HepG2 (cell line): ENCODE data around the gene RGP1. TPM values are rescaled to one million over a fixed set of nuclear protein-coding genes. Genes with fewer than 3 reads are reported as not detected.

ENCODE experiments used
- ATAC-seq: fragments of 200-7000 bp; cut with Tn5 transposase; 3 replicates; pipeline ENCODE4 v1.9.1; 2020; ENCODE audit warnings: mild to moderate bottlenecking, moderate library complexity
- BruUV-seq: library from RNA; stranded (reverse); fragments of 400-500 nt; replicated peaks from 2 replicates; lab custom pipeline; 2021; lab: Mats Ljungman, UMichigan
- CTCF ChIA-PET: fragments of 300-600 bp; formaldehyde crosslinking; extraction: SDS; loops from one replicate; lab custom pipeline; 2021; ENCODE audit warnings: low total read pairs, inconsistent platforms, low intra/inter-chr PET ratio; lab: Yijun Ruan, JAX
- POLR2A ChIA-PET: fragments of 350-600 bp; sonication (Branson Sonifier 250); formaldehyde crosslinking; loops from one replicate; lab custom pipeline; 2020; ENCODE audit warnings: antibody characterized with exemption, inconsistent platforms; lab: Yijun Ruan, JAX
- DNase-seq: peaks from one replicate; pipeline ENCODE4 v3.0.0-alpha.2; 2015; ENCODE audit warnings: low spot score
- FAIRE-seq: peaks from 3 replicates; lab custom pipeline; 2011; peaks lifted over from hg19 to GRCh38; lab: Jason Lieb, UNC
- H2AFZ ChIP-seq: one replicate; pipeline ENCODE4 v1.6.1; 2011; ENCODE audit warnings: low read length, inconsistent platforms
- H3K27ac ChIP-seq: fragments of 300-600 bp; 3 replicates; pipeline ENCODE4 v1.8.0; 2011; ENCODE audit warnings: mixed run types, mild to moderate bottlenecking, mixed read lengths, low read length, inconsistent platforms; ENCODE audit not compliant: insufficient read depth; ENCODE audit errors: extremely low read length
- H3K27me3 ChIP-seq, 2 experiments: fragments of 200-600 bp in 1 of 2; 2 replicates in 1 of 2; 3 replicates in 1 of 2; pipeline versions ENCODE4 v1.6.0 to v1.8.0; 2011; ENCODE audit warnings: low read length in 2 of 2, mild to moderate bottlenecking in 2 of 2, moderate library complexity in 2 of 2, inconsistent platforms in 1 of 2; ENCODE audit not compliant: insufficient read depth in 2 of 2, control insufficient read depth in 1 of 2
- H3K36me3 ChIP-seq, 2 experiments: fragments of 200-600 bp in 1 of 2; replicated peaks in 1 of 2; 2 replicates in 1 of 2; 3 replicates in 1 of 2; pipeline versions ENCODE4 v1.5.1 to v1.8.0; 2011; ENCODE audit warnings: low read length in 2 of 2, inconsistent platforms in 1 of 2; ENCODE audit not compliant: insufficient read depth in 2 of 2, control insufficient read depth in 1 of 2
- H3K4me1 ChIP-seq: 2 replicates; pipeline ENCODE4 v1.5.1; 2012; ENCODE audit warnings: low read length, inconsistent platforms; ENCODE audit not compliant: insufficient read depth
- H3K4me2 ChIP-seq: 2 replicates; pipeline ENCODE4 v1.6.0; 2011; ENCODE audit warnings: low read depth, low read length, inconsistent platforms
- H3K4me3 ChIP-seq, 3 experiments: fragments of 200-600 bp in 1 of 3; sonication (generic), shearing (Covaris generic) in 1 of 3; replicated peaks in 1 of 3; 2 replicates each; pipeline ENCODE4 v1.5.1; 2011 to 2016; ENCODE audit warnings: low read length in 3 of 3, inconsistent platforms in 2 of 3, low read depth in 2 of 3, mild to moderate bottlenecking in 2 of 3, control low read depth in 1 of 3, mixed read lengths in 1 of 3; ENCODE audit not compliant: insufficient read depth in 1 of 3
- H3K79me2 ChIP-seq: one replicate; pipeline ENCODE4 v1.6.1; 2011; ENCODE audit warnings: low read length, inconsistent platforms; ENCODE audit not compliant: insufficient read depth
- H3K9ac ChIP-seq: 2 replicates; pipeline ENCODE4 v1.6.0; 2011; ENCODE audit warnings: mild to moderate bottlenecking, low read depth, low read length, inconsistent platforms; ENCODE audit not compliant: insufficient read depth
- H3K9me3 ChIP-seq: 2 replicates; pipeline ENCODE4 v1.5.1; 2012; ENCODE audit warnings: mild to moderate bottlenecking, low read length
- H4K20me1 ChIP-seq: 2 replicates; pipeline ENCODE4 v1.6.0; 2011; ENCODE audit warnings: inconsistent platforms, mild to moderate bottlenecking, low read length, moderate library complexity; ENCODE audit not compliant: insufficient read depth
- CEBPB ChIP-seq: IDR thresholded peaks from 2 replicates; pipeline ENCODE4 v1.6.1; 2011; ENCODE audit warnings: low read depth, low read length, improper control_type of control experiment, borderline replicate concordance
- CREB1 ChIP-seq, 2 experiments: fragments of 450-650 bp in 1 of 2; IDR thresholded peaks; 2 replicates each; pipeline ENCODE4 v1.6.1; 2016 to 2017; ENCODE audit warnings: control low read depth in 1 of 2, mild to moderate bottlenecking in 1 of 2, missing compliant biosample characterization in 1 of 2, missing genetic modification characterization in 1 of 2
- FOXK2 ChIP-seq: fragments of 450-650 bp; IDR thresholded peaks from 2 replicates; pipeline ENCODE4 v1.6.1; 2016
- HNRNPH1 ChIP-seq: fragments of 200-400 bp; formaldehyde crosslinking; optimal IDR thresholded peaks from 2 replicates; pipeline ENCODE3; 2017; ENCODE audit warnings: mild to moderate bottlenecking, low read depth, low read length
- NR2F6 ChIP-seq, 2 experiments: IDR thresholded peaks; 2 replicates each; pipeline ENCODE4 v1.6.1; 2016; ENCODE audit warnings: antibody characterized with exemption in 1 of 2, mild to moderate bottlenecking in 1 of 2
- POGZ ChIP-seq: sonication (generic); formaldehyde crosslinking; IDR thresholded peaks from 2 replicates; pipeline ENCODE4 v1.4.0; 2020; ENCODE audit warnings: mild to moderate bottlenecking, missing genetic modification reagents
- REL ChIP-seq: sonication (generic); formaldehyde crosslinking; conservative IDR thresholded peaks from 2 replicates; pipeline ENCODE4 v1.8.0; 2022; ENCODE audit warnings: mild to moderate bottlenecking, missing genetic modification reagents, moderate library complexity
- TBX3 ChIP-seq: fragments of 450-650 bp; IDR thresholded peaks from 2 replicates; pipeline ENCODE4 v1.6.1; 2017; ENCODE audit warnings: antibody characterized with exemption, mild to moderate bottlenecking, inconsistent platforms, borderline replicate concordance
- ZNF3 ChIP-seq: IDR thresholded peaks from 2 replicates; pipeline ENCODE4 v1.7.0; 2017; ENCODE audit warnings: inconsistent platforms
- ZNF614 ChIP-seq: IDR thresholded peaks from 2 replicates; pipeline ENCODE4 v1.6.1; 2018; ENCODE audit warnings: missing biosample characterization, missing genetic modification reagents, inconsistent platforms, borderline replicate concordance
- ZNF772 ChIP-seq: sonication (generic); formaldehyde crosslinking; IDR thresholded peaks from 2 replicates; pipeline ENCODE4 v1.5.0; 2020; ENCODE audit warnings: mild to moderate bottlenecking, missing genetic modification reagents
- whole genome bisulfite sequencing: methylation state at CpG from one replicate; pipeline ENCODE4 v1.1.6; 2017; ENCODE audit warnings: low lambda C conversion rate; 5-methylcytosine and 5-hydroxymethylcytosine counted together
- in situ Hi-C: cut with HindIII; loops from 2 replicates; pipeline ENCODE4 v1.10.0; 2017; ENCODE audit warnings: low pct_unique_long_range_greater_than_20kb; ENCODE audit not compliant: extremely low pct_ligation_motif_present
- intact Hi-C: fragments of 100-400 bp; cut with micrococcal nuclease; formaldehyde crosslinking; loops from one replicate; pipeline ENCODE4 v1.10.0; 2022; ENCODE audit not compliant: unreplicated experiment
- polyA plus RNA-seq, 8 experiments: library from polyadenylated mRNA; depleted of rRNA in 3 of 8; stranded (reverse) in 7 of 8; unstranded in 1 of 8; fragments of >200 nt; fragmentation: Illumina TruSeq in 4 of 8; extraction: Trizol in 4 of 8; gene quantifications; 2 replicates each; pipeline versions ENCODE4 v1.2.1 to v1.2.3, GENCODE V29; 2011 to 2016; ENCODE audit warnings: low read depth in 4 of 8, missing spikeins in 1 of 8, mixed read lengths in 1 of 8; ENCODE audit not compliant: insufficient read depth in 1 of 8
- total RNA-seq, 5 experiments: library from RNA; depleted of rRNA; stranded (reverse); fragments of >200 nt; fragmentation: Illumina TruSeq; extraction: Trizol; gene quantifications; 2 replicates each; pipeline ENCODE4 v1.2.3, GENCODE V29; 2016; ENCODE audit warnings: low read depth in 1 of 5
- TF ChIP-seq, protein P1 (sequence below): sonication (generic); formaldehyde crosslinking; IDR thresholded peaks from 2 replicates; pipeline ENCODE4 v1.4.0; 2020; ENCODE audit warnings: low read depth, missing genetic modification reagents
- TF ChIP-seq, protein P2 (sequence below): IDR thresholded peaks from 2 replicates; pipeline ENCODE4 v1.6.1; 2018; ENCODE audit warnings: missing genetic modification reagents, mild to moderate bottlenecking, missing compliant biosample characterization
- TF ChIP-seq, protein P3 (sequence below): sonication (generic); formaldehyde crosslinking; IDR thresholded peaks from 2 replicates; pipeline ENCODE4 v1.8.1; 2022; ENCODE audit warnings: mild to moderate bottlenecking, missing genetic modification reagents
- TF ChIP-seq, protein P4 (sequence below): sonication (generic); formaldehyde crosslinking; IDR thresholded peaks from 2 replicates; pipeline ENCODE4 v1.4.0; 2020; ENCODE audit warnings: missing genetic modification reagents, borderline replicate concordance

The RGP1 gene
- total and polyA plus RNA-seq, 2 of the 13 experiments (the other 11 are each of a cell fraction or from before 2014, with no cell fraction given), result 12.7 to 21.0 TPM

DNA sequence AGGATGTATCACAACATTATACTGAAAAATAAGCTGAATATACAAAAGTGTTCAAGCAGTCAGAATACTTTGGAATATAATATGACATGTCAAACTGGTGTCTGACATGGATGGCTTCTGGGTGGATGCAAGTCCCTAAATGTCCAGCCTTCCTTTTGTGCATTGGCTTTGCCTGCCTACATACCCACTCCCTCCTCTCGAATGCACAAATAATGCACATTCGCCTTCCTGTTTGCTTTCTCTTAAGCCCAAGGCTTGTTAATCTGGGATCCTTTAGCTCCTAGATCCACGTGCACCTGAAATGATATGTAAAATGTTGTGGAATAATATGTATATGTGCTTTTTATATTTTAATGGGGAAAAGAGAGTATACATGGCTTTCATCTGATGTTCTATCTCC, 29.4 kb downstream of the RGP1 start (continued):
- TF ChIP-seq, protein P1, sequence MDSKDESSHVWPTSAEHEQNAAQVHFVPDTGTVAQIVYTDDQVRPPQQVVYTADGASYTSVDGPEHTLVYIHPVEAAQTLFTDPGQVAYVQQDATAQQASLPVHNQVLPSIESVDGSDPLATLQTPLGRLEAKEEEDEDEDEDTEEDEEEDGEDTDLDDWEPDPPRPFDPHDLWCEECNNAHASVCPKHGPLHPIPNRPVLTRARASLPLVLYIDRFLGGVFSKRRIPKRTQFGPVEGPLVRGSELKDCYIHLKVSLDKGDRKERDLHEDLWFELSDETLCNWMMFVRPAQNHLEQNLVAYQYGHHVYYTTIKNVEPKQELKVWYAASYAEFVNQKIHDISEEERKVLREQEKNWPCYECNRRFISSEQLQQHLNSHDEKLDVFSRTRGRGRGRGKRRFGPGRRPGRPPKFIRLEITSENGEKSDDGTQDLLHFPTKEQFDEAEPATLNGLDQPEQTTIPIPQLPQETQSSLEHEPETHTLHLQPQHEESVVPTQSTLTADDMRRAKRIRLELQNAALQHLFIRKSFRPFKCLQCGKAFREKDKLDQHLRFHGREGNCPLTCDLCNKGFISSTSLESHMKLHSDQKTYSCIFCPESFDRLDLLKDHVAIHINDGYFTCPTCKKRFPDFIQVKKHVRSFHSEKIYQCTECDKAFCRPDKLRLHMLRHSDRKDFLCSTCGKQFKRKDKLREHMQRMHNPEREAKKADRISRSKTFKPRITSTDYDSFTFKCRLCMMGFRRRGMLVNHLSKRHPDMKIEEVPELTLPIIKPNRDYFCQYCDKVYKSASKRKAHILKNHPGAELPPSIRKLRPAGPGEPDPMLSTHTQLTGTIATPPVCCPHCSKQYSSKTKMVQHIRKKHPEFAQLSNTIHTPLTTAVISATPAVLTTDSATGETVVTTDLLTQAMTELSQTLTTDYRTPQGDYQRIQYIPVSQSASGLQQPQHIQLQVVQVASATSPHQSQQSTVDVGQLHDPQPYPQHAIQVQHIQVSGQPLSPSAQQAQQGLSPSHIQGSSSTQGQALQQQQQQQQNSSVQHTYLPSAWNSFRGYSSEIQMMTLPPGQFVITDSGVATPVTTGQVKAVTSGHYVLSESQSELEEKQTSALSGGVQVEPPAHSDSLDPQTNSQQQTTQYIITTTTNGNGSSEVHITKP (CRISPR knock-in tag), result no peak
- TF ChIP-seq TBX3, result no peak
- TF ChIP-seq, protein P2, sequence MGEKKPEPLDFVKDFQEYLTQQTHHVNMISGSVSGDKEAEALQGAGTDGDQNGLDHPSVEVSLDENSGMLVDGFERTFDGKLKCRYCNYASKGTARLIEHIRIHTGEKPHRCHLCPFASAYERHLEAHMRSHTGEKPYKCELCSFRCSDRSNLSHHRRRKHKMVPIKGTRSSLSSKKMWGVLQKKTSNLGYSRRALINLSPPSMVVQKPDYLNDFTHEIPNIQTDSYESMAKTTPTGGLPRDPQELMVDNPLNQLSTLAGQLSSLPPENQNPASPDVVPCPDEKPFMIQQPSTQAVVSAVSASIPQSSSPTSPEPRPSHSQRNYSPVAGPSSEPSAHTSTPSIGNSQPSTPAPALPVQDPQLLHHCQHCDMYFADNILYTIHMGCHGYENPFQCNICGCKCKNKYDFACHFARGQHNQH, result no peak

- ATAC-seq (no peak), FAIRE-seq (no peak), DNase-seq (no peak)
- Histone ChIP-seq H3K4me3 (no peak overlapping the region), H3K4me2 (no peak overlapping the region), H3K36me3 (peaks cover 1 to 10% of the 10 kb centered on the region in 2 experiments; a peak in 3 of 5 replicates), H3K9ac (no peak overlapping the region), H3K4me1 (peaks cover under 1% of the 10 kb centered on the region; the same call in 1 of the 2 replicates), H3K79me2 (no peaks in the 10 kb centered on the region), H4K20me1 (no peaks in the 10 kb centered on the region), H2AFZ (no peak overlapping the region), H3K27ac (no peak overlapping the region), H3K27me3 (no peaks in the 10 kb centered on the region), H3K9me3 (no peaks in the 10 kb centered on the region)
- ChIA-PET CTCF (no interaction called here), POLR2A (no interaction called here)
- in situ Hi-C loops, result no loop called here
- intact Hi-C loops, result no loop called here
- 87% methylated on average over 2 of the region's 2 CpGs for WGBS
- TSS peak; percentile 41 for BruUV-seq
- TF ChIP-seq CREB1 (IDR thresholded peaks at IDR 0.05) (no peak), CREB1 (CRISPR knock-in tag; IDR thresholded peaks at IDR 0.05) (no peak), ZNF614 (no peak), ZNF772 (CRISPR knock-in tag) (no peak), NR2F6 (IDR thresholded peaks at IDR 0.05) (no peak), NR2F6 (CRISPR knock-in tag; IDR thresholded peaks at IDR 0.05) (no peak), ZNF3 (CRISPR knock-in tag) (no peak), REL (CRISPR knock-in tag) (no peak), FOXK2 (no peak), CEBPB (no peak), HNRNPH1 (no peak), POGZ (CRISPR knock-in tag) (no peak)
- TF ChIP-seq, protein P3, sequence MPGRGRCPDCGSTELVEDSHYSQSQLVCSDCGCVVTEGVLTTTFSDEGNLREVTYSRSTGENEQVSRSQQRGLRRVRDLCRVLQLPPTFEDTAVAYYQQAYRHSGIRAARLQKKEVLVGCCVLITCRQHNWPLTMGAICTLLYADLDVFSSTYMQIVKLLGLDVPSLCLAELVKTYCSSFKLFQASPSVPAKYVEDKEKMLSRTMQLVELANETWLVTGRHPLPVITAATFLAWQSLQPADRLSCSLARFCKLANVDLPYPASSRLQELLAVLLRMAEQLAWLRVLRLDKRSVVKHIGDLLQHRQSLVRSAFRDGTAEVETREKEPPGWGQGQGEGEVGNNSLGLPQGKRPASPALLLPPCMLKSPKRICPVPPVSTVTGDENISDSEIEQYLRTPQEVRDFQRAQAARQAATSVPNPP (CRISPR knock-in tag), result no peak
- TF ChIP-seq, protein P4, sequence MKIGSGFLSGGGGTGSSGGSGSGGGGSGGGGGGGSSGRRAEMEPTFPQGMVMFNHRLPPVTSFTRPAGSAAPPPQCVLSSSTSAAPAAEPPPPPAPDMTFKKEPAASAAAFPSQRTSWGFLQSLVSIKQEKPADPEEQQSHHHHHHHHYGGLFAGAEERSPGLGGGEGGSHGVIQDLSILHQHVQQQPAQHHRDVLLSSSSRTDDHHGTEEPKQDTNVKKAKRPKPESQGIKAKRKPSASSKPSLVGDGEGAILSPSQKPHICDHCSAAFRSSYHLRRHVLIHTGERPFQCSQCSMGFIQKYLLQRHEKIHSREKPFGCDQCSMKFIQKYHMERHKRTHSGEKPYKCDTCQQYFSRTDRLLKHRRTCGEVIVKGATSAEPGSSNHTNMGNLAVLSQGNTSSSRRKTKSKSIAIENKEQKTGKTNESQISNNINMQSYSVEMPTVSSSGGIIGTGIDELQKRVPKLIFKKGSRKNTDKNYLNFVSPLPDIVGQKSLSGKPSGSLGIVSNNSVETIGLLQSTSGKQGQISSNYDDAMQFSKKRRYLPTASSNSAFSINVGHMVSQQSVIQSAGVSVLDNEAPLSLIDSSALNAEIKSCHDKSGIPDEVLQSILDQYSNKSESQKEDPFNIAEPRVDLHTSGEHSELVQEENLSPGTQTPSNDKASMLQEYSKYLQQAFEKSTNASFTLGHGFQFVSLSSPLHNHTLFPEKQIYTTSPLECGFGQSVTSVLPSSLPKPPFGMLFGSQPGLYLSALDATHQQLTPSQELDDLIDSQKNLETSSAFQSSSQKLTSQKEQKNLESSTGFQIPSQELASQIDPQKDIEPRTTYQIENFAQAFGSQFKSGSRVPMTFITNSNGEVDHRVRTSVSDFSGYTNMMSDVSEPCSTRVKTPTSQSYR (CRISPR knock-in tag), result no peak
Measured at GRCh38 chr9:35781066-35781465, 32.0 kb downstream of the RGP1 start.
